Caco-2 (cell line): ENCODE measurements around the gene APEH. TPM values are rescaled to one million over a fixed set of nuclear protein-coding genes. Genes with fewer than 3 reads are reported as not detected.
A peak's percentile ranks its signal among the peaks of the same experiment; 100 is the strongest.

Source experiments
- BruUV-seq: library from RNA; stranded (reverse); fragments of 400-500 nt; replicated peaks from 2 replicates; lab custom pipeline; 2021; lab: Mats Ljungman, UMichigan
- CTCF ChIA-PET: fragments of 300-600 bp; sonication (Branson Sonifier 250); formaldehyde crosslinking; loops from one replicate; lab custom pipeline; 2022; ENCODE audit warnings: antibody characterized with exemption; lab: Charles Lee
- POLR2A ChIA-PET: fragments of 300-600 bp; sonication (Branson Sonifier 250); formaldehyde crosslinking; loops from one replicate; lab custom pipeline; 2022; ENCODE audit warnings: antibody characterized with exemption; lab: Charles Lee
- DNase-seq, 2 experiments: peaks; one replicate each; pipeline versions ENCODE4 v3.0.0 to v3.0.0-alpha.2; 2020 to 2022
- H3K27me3 ChIP-seq: replicated peaks from 2 replicates; pipeline ENCODE4 v1.6.0; 2011; ENCODE audit warnings: low read length; ENCODE audit not compliant: control insufficient read depth, insufficient read depth
- H3K36me3 ChIP-seq: 2 replicates; pipeline ENCODE4 v1.5.1; 2011; ENCODE audit warnings: low read length; ENCODE audit not compliant: control insufficient read depth, insufficient read depth
- H3K4me1 ChIP-seq: fragments of 250-450 bp; sonication (Bioruptor Pico); 2 replicates; pipeline ENCODE4 v1.5.1; 2020; ENCODE audit warnings: mild to moderate bottlenecking
- H3K4me3 ChIP-seq: 2 replicates; pipeline ENCODE4 v1.5.1; 2011; ENCODE audit warnings: low read depth, mild to moderate bottlenecking, control low read depth, low read length
- H3K9me3 ChIP-seq: fragments of 250-450 bp; sonication (Bioruptor Pico); 2 replicates; pipeline ENCODE4 v1.5.1; 2020; ENCODE audit warnings: mild to moderate bottlenecking, moderate library complexity
- H3K27ac Mint-ChIP-seq: one replicate; pipeline ENCODE4 v1.8.0; 2022; ENCODE audit warnings: mixed read lengths; ENCODE audit not compliant: unreplicated experiment
- H3K27me3 Mint-ChIP-seq: one replicate; pipeline ENCODE4 v1.8.0; 2022; ENCODE audit warnings: mixed read lengths; ENCODE audit not compliant: insufficient read depth, unreplicated experiment
- H3K36me3 Mint-ChIP-seq: one replicate; pipeline ENCODE4 v1.8.0; 2022; ENCODE audit warnings: mild to moderate bottlenecking, mixed read lengths; ENCODE audit not compliant: insufficient read depth, unreplicated experiment
- H3K4me1 Mint-ChIP-seq: one replicate; pipeline ENCODE4 v1.8.0; 2022; ENCODE audit warnings: low read depth, mixed read lengths; ENCODE audit not compliant: unreplicated experiment
- H3K4me3 Mint-ChIP-seq: one replicate; pipeline ENCODE4 v1.8.0; 2022; ENCODE audit warnings: mild to moderate bottlenecking, moderate library complexity, mixed read lengths; ENCODE audit not compliant: unreplicated experiment
- H3K9me3 Mint-ChIP-seq: one replicate; pipeline ENCODE4 v1.8.0; 2022; ENCODE audit warnings: mixed read lengths; ENCODE audit not compliant: unreplicated experiment
- intact Hi-C: fragments of 100-400 bp; cut with micrococcal nuclease; formaldehyde crosslinking; loops from one replicate; pipeline ENCODE4 v1.10.0; 2022; ENCODE audit not compliant: unreplicated experiment
- total RNA-seq: library from RNA; stranded (reverse); gene quantifications from 2 replicates; pipeline ENCODE4 v1.2.3, GENCODE V29; 2022
- TF ChIP-seq, protein P1 (sequence below), 2 experiments: fragments of 200-600 bp in 1 of 2; IDR thresholded peaks; 1 replicate in 1 of 2; 2 replicates in 1 of 2; pipeline versions ENCODE4 v1.5.1 to v1.8.0; 2011 to 2022; ENCODE audit warnings: antibody characterized with exemption in 1 of 2, control low read depth in 1 of 2, inconsistent platforms in 1 of 2, low read depth in 1 of 2, low read length in 1 of 2, mild to moderate bottlenecking in 1 of 2, moderate library complexity in 1 of 2; ENCODE audit not compliant: insufficient read depth in 1 of 2, severe bottlenecking in 1 of 2, unreplicated experiment in 1 of 2

The APEH gene
- total RNA-seq, 1 experiment from 2014 or later = 236 TPM

DNA sequence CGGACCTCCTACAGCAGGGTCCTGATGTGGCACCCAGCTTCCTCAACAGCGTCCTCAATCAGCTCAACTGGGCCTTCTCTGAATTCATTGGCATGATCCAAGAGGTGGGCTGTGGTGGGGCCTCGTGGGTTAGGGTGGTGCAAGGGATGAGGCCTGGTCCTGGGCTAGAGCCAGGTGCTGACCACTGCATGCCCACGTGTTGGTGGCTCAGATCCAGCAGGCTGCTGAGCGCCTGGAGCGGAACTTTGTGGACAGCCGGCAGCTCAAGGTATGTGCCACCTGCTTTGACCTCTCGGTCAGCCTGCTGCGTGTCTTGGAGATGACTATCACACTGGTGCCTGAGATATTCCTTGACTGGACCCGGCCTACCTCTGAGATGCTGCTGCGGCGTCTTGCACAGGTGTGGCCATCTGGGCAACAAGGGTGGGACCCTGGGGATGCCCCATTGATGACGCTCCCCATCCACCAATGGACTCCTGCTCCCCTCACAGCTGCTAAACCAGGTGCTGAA is 41.5 kb downstream of the APEH start:
- BruUV-seq = no TSS peak
- Histone ChIP-seq H3K36me3 (no peaks in the 10 kb centered on the region), H3K9me3 (no peaks in the 10 kb centered on the region), H3K4me1 (no peaks in the 10 kb centered on the region; the same call in 1 of the 2 replicates), H3K4me3 (no peak overlapping the region), H3K27me3 (no peaks in the 10 kb centered on the region)
- Mint-ChIP-seq H3K4me3 (no peak overlapping the region), H3K4me1 (no peaks in the 10 kb centered on the region), H3K27me3 (no peaks in the 10 kb centered on the region), H3K27ac (no peak overlapping the region), H3K9me3 (no peaks in the 10 kb centered on the region), H3K36me3 (peaks cover 55% of the 10 kb centered on the region)
- CTCF ChIA-PET = no interaction called here
- POLR2A ChIA-PET = no interaction called here
- DNase-seq = no peak
- TF ChIP-seq, protein P1, sequence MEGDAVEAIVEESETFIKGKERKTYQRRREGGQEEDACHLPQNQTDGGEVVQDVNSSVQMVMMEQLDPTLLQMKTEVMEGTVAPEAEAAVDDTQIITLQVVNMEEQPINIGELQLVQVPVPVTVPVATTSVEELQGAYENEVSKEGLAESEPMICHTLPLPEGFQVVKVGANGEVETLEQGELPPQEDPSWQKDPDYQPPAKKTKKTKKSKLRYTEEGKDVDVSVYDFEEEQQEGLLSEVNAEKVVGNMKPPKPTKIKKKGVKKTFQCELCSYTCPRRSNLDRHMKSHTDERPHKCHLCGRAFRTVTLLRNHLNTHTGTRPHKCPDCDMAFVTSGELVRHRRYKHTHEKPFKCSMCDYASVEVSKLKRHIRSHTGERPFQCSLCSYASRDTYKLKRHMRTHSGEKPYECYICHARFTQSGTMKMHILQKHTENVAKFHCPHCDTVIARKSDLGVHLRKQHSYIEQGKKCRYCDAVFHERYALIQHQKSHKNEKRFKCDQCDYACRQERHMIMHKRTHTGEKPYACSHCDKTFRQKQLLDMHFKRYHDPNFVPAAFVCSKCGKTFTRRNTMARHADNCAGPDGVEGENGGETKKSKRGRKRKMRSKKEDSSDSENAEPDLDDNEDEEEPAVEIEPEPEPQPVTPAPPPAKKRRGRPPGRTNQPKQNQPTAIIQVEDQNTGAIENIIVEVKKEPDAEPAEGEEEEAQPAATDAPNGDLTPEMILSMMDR (IDR thresholded peaks at IDR 0.05; ENCODE audit: insufficient read depth in 1 of 2, low read depth in 1 of 2, low read length in 1 of 2, severe bottlenecking in 1 of 2, unreplicated experiment in 1 of 2) = no peak
- intact Hi-C loops = loop anchor here (5.0 kb wide), 1 partner anchor 122 kb away; no protein-coding TSS in a partner anchor

DNA sequence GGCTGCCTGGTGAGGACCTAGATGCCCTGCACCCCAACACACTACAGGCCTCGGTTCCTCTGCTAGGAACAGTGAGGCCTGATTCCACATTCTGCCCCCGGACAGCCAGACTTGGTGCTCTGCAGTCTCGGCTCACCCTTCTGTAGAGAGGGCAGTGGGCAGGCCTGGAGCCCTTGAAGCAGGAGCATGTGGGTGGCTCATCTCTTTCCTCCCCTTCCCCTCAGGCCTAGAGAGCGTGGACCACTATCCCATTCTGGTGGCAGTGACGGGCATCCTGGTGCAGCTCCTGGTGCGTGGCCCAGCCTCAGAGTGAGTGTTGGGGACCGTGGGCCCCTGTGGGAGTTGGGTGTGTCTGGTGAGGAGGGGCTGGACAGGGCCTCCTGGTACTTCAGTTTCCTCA is 42.0 kb downstream of the APEH start:
- H3K36me3 ChIP-seq = no peaks in the 10 kb centered on the region; the same call in 1 of the 2 replicates
- no peaks in the 10 kb centered on the region; the same call in 1 of the 2 replicates for H3K4me1 ChIP-seq
- Mint-ChIP-seq H3K27ac (no peak overlapping the region), H3K36me3 (peaks cover 60% of the 10 kb centered on the region), H3K27me3 (no peaks in the 10 kb centered on the region), H3K9me3 (no peaks in the 10 kb centered on the region), H3K4me3 (no peak overlapping the region), H3K4me1 (no peaks in the 10 kb centered on the region)
- TF ChIP-seq, protein P1 (IDR thresholded peaks at IDR 0.05; ENCODE audit: insufficient read depth in 1 of 2, low read depth in 1 of 2, low read length in 1 of 2, severe bottlenecking in 1 of 2, unreplicated experiment in 1 of 2) = no peak
- ChIA-PET CTCF (no interaction called here), POLR2A (no interaction called here)
- no peak for DNase-seq
- H3K9me3 ChIP-seq = no peaks in the 10 kb centered on the region
- no peaks in the 10 kb centered on the region for H3K27me3 ChIP-seq
- intact Hi-C loops = loop anchor here (5.0 kb wide), 1 partner anchor 121 kb away; no protein-coding TSS in a partner anchor
- no peak overlapping the region for H3K4me3 ChIP-seq
- no TSS peak for BruUV-seq

DNA sequence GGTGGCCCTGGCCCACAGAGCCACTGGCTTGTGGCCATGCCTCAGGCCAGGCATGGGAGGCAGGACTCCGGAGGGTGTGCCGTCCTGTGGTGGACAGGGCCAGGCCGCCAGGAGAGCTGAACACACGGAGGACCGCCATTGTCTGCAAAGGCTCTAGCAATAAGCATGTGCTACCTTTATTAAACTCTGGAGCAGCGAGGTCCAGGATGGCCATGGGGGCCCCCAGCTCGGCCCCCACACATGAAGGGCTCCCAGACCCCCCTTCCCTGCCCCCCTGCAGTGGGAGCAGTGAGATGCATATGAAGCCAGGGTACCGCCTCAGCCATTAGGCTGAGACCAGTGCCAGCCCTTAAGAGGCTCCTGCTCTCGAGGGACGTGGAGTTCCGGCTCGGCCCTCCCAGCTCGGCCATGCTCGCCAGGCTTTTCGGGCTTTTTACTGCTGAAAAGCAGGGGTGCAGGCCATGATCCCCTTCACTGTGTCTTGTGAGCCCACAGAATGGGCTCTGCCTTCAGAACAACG is 42.6 kb downstream of the APEH start:
- ChIA-PET POLR2A (no interaction called here), CTCF (no interaction called here)
- intact Hi-C loops = loop anchor here (5.0 kb wide), 1 partner anchor 121 kb away; no protein-coding TSS in a partner anchor
- Mint-ChIP-seq H3K9me3 (no peaks in the 10 kb centered on the region), H3K4me1 (no peaks in the 10 kb centered on the region), H3K4me3 (no peak overlapping the region), H3K36me3 (peaks cover 66% of the 10 kb centered on the region), H3K27me3 (no peaks in the 10 kb centered on the region), H3K27ac (no peak overlapping the region)
- DNase-seq = peak in 1 of 2 experiments; percentile 34
- no peaks in the 10 kb centered on the region; the same call in 1 of the 2 replicates for H3K4me1 ChIP-seq
- no TSS peak for BruUV-seq
- no peaks in the 10 kb centered on the region for H3K27me3 ChIP-seq
- no peaks in the 10 kb centered on the region; the same call in 1 of the 2 replicates for H3K36me3 ChIP-seq
- no peak overlapping the region for H3K4me3 ChIP-seq
- no peaks in the 10 kb centered on the region for H3K9me3 ChIP-seq
- TF ChIP-seq, protein P1 (IDR thresholded peaks at IDR 0.05; ENCODE audit: insufficient read depth in 1 of 2, low read depth in 1 of 2, low read length in 1 of 2, severe bottlenecking in 1 of 2, unreplicated experiment in 1 of 2) = no peak
